Erythroblast (primary cell): ENCODE data around the gene ZNF366.

Experiments
- GATA1 ChIP-seq: IDR thresholded peaks from 2 replicates; pipeline ENCODE4 v1.6.1; 2011; ENCODE audit warnings: low read depth, mild to moderate bottlenecking, control low read depth, low read length, moderate library complexity
- POLR2A ChIP-seq: IDR thresholded peaks from 2 replicates; pipeline ENCODE4 v1.6.1; 2011; ENCODE audit warnings: mild to moderate bottlenecking, low read length

GRCh38 chr5:72441094-72441723 lies 66.0 kb downstream of the ZNF366 start:
- TF ChIP-seq POLR2A (no peak), GATA1 (no peak)
